Measurements from ENCODE around the gene SELPLG. TPM values are rescaled to one million over a fixed set of nuclear protein-coding genes. Genes with fewer than 3 reads are reported as not detected.
A peak's percentile ranks its signal among the peaks of the same experiment; 100 is the strongest.
"Not testable (repeated sequence)": the region's sequence is repeated elsewhere in the genome, so short reads cannot be mapped to it uniquely, and the experiment has no call there.

Gene SELPLG
- total RNA-seq, 2 donors from 2014 or later: 4.5 to 12.5 TPM

DNA sequence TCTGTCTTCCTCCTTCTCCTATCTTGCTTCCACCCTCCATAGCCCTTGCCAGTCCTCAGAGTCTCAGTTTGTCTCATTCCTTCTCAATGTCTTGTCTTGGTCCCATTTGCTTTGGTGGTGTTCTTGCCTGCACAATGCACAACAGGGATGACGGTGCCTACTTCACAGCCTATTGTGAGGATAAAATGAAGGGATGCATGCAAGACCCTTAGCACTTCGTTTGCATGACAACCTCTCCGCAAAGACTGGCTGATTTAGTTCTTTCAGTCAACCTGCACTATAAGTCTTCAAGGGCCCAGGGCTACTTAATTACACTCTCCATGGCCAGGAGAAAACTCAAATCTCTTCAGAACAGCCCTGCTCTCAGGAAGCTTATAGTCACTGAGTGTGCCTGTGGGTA lies 8.5 kb downstream of the SELPLG start:
- no peak for ATAC-seq
- DNase-seq: no peak
- intact Hi-C loops (cut with DNase I): no loop called here

GRCh38 chr12:108623577-108623976 lies 10.1 kb downstream of the SELPLG start:
- ATAC-seq (no peak), DNase-seq (no peak)
- intact Hi-C loops (cut with DNase I): no loop called here

DNA sequence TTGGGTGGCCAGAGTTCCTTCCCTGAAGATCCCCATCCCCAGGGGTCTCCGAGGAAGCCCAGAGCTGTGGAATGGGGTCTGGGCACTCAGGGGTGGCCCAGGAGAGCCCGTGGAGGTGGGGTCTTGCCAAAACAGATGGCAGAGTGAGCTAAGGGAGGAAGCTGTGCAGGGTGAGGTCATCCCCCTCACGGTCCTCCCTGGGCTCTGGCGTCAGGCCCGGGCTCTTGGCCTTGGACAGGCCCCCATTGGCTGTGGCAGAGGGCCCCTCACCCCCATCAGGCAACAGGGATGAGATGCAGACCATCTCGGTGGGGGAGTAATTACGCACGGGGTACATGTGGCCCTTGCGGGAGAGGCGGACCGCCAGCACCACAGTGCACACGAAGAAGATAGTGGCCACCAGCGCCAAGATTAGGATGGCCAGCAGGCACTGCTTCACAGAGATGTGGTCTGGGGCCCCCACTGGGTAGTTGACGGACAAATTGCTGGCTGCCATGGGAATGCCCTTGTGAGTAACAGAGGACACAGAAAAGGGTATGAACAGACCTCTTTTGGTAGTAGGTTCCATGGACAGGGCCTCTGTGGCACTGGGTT lies 10.7 kb downstream of the SELPLG start:
- DNase-seq: no peak
- peak in 1 of 2 donors; percentile 3 for ATAC-seq
- intact Hi-C loops (cut with DNase I): no loop called here

GRCh38 chr12:108622421-108622820 lies 11.3 kb downstream of the SELPLG start:
- intact Hi-C loops (cut with DNase I): no loop called here
- ATAC-seq (peak in 1 of 2 donors; percentile 64), DNase-seq (peak; percentile 40)

DNA sequence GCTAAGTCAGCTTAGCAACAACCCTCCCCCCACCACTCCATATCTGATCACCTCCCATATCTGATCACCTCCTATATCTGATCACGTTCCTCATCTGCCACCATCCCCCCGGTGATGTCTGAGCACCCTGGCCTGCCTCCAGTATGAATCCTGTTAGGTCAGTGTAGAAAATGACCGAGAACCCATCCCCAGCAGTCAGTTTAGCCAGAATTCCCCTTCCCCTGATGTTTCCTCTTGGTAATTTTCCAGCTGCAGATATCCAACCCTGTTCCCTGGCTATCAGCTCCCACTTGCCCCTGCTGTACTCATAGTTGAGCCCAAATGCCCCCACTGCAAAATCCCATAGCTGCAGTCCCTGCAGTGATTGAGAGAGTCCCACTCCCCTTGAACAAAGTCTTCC lies 12.5 kb downstream of the SELPLG start:
- DNase-seq: no peak
- ATAC-seq: no peak
- intact Hi-C loops (cut with DNase I): no loop called here

DNA sequence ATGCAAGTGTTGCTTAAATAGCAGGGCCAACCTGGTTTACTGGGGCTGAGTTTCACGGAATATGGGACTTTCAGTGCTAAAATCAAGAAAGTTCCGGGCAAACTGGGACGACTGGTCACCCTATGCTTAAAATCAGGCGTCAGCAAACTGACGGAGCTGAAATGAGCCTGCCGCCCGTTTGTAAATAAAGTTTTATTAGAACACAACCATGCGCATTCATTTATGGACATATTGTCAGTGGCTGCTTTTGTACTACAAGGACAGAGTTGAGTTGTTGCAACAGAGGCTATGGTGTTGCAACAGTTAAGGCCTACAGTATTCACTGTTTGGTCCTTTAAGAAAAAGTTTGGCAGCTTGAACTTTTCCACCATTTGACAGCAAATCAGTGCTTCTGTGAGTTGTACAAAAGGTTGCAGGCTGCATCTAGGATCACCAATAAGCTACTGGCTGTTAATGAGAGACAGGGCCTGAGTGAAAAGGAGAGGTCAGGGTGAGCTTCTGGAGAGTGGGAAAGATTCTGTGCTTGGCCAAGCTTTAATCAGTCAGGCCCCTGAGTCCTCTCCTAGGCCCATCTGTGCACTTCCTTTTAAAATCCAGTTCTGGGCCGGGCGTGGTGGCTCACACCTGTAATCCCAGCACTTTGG lies 13.3 kb downstream of the SELPLG start:
- ATAC-seq (peak in 1 of 2 donors; percentile 5), DNase-seq (no peak)
- intact Hi-C loops (cut with DNase I): no loop called here

GRCh38 chr12:108619369-108620160 lies 14.1 kb downstream of the SELPLG start:
- intact Hi-C loops (cut with DNase I): loop anchor here in 1 of 2 donors (5.0 kb wide), 1 partner anchor 52 kb away; no protein-coding TSS in a partner anchor
- ATAC-seq (no peak), DNase-seq (no peak)

DNA sequence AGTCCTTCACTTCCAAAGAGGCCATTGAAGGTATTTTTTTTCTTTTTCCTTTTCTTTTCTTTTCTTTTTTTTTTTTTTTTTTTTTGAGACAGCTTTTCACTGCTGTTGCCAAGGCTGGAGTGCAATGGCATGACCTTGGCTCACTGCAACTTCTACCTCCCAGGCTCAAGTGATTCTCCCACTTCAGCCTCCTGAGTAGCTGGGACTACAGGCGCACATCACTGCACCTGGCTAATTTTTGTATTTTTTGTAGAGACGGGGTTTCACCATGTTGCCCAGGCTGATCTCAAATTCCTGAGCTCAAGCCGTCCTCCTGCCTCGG lies 14.8 kb downstream of the SELPLG start:
- not testable (repeated sequence) for ATAC-seq, DNase-seq
- intact Hi-C loops (cut with DNase I): loop anchor here (1.0 to 5.0 kb wide), 2 partner anchors 52 to 56 kb away; no protein-coding TSS in a partner anchor

DNA sequence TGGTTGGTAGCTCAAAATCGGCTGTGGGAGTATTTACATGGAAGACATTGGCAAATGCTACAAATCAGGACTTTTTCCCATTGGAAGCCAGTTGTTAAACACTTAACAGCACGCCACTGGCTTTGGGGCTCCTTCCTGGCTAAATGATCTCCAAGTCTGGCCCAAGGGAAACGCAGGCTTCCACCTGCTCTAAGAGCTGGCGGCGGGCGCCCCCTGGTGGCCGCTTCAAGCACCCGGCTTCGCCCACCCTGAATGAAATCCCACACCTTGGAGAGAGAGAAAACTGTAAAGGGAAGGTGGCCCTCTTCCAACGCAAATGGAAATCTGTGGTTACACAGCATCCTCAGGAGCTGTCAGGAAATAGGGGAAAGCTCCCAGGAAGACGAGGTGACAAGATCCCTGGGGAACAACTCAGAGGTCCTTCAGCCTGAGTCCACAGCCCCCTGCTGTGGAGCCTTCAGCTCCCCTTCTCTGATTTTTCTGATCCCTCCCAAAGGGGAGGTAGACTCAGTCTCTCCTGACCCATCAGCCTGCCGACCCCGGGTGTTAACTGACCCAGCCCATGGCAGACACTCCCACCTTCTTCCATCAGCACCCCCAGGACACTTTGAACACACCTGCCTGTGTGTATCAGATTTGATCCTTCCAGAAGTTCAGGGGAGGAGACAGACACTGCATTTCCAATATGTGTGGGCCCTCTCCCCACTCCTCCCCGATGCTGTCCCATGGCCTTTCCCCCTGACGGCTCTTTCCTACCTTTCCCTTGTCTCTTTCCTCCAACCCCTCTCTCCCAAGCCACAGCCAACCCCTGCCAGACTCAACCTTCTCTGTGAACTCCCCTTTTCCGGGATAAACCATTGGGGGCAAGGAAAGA lies 15.4 kb downstream of the SELPLG start:
- intact Hi-C loops (cut with DNase I): loop anchor here (1.0 to 5.0 kb wide), 2 partner anchors 51 to 55 kb away; no protein-coding TSS in a partner anchor
- peak; percentile 84 for DNase-seq

DNA sequence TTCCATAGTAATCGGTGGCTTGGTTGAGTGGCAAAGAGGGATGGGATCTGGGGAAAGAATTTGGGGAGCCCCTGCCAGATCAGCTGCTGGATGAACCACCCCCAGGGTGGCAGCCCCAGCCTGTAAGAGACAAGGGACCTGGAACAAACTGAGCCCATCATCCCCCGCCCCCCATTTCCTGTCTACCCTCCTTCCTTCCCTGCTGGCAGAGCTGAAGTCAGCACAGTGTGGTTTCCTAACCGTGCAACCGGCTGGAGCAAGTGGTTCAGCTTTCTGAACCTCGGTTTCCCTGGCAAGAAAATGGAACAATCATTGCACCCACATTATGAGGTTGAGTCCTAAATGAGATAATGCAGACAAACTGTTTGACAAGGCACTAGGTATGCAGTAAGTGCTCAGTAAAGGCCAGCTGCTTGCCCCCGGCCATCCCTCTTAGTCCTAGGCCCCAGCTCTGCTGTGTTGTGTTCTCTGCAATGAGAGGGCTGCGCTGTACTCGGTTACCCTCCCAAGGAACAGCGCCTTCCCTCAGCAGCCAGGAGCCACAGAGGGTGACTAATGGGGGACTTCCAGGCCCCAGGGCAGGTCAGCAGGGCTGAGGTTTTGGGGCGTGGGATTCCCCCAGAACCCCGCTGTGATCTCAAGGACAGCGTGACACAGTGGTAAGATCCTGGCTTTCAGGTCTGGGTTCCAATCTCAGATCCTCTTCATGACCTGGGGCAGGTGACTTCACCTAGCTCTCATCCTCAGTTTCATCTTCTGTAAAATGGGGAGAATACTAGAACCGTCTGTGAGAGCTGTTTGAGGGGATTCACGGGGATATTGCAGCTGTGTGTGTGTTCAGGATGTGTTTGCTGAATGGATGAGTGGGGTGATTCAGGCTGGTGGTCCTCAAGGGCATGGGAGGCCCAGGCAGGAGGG lies 16.5 kb downstream of the SELPLG start:
- intact Hi-C loops (cut with DNase I): loop anchor here in 1 of 2 donors (5.0 kb wide), 1 partner anchor 50 kb away; no protein-coding TSS in a partner anchor
- peak; percentile 46 for DNase-seq
- ATAC-seq: peak in 1 of 2 donors; percentile 35

More for the DNA sequence above, 15.4 kb downstream of the SELPLG start:
- ATAC-seq: peak; percentile 85 to 90

DNA sequence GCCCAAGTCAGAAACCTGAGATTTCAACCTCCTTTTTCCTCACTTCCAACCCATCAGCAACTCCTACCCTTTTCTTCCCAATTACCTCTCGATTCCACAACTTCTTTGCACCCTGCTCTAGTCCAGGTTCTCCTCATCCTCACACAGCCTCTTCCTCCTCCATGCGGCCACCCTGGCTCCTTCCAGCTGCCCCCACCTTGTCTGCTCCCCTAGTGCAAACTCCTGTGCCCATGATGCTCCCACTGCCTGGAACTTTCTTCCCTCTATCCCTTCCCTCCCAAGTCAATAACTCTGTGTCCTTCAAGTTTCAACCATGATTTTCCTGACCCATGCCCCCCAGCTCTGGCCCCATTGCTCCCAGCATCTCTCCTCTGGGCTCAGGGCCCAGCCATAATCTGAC lies 17.3 kb downstream of the SELPLG start:
- ATAC-seq (no peak), DNase-seq (no peak)
- intact Hi-C loops (cut with DNase I): loop anchor here in 1 of 2 donors (5.0 kb wide), 1 partner anchor 49 kb away; no protein-coding TSS in a partner anchor

- intact Hi-C loops (cut with DNase I): loop anchor here in 1 of 2 donors (5.0 kb wide), 1 partner anchor 49 kb away; no protein-coding TSS in a partner anchor
- no peak for ATAC-seq
- no peak for DNase-seq
These were observed 17.8 kb downstream of the SELPLG start for GRCh38 chr12:108615918-108616317.

- ATAC-seq: no peak
- intact Hi-C loops (cut with DNase I): loop anchor here in 1 of 2 donors (5.0 kb wide), 1 partner anchor 47 kb away; no protein-coding TSS in a partner anchor
- DNase-seq: no peak
These were observed 19.1 kb downstream of the SELPLG start for GRCh38 chr12:108614639-108615038.

DNA sequence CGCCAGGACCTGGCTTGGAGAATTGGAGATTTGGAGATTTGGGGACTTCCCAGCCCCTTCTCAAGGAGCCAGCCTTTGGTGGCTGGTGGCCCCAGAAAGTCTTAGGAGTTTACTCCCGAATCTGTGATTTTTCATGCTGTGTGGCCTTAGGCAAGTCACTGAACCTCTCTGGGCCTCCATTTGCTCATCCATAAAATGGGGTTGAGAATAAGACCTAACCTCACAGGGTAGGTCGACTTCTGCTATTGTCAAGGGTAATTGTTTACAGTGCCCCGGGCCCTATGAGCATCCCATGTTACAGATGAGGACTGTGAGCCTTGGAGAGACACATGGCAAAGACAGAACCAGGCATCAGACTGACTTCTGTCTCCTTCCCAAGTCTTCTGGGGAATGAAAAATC lies 19.7 kb downstream of the SELPLG start:
- DNase-seq: no peak
- ATAC-seq: no peak
- intact Hi-C loops (cut with DNase I): no loop called here

DNA sequence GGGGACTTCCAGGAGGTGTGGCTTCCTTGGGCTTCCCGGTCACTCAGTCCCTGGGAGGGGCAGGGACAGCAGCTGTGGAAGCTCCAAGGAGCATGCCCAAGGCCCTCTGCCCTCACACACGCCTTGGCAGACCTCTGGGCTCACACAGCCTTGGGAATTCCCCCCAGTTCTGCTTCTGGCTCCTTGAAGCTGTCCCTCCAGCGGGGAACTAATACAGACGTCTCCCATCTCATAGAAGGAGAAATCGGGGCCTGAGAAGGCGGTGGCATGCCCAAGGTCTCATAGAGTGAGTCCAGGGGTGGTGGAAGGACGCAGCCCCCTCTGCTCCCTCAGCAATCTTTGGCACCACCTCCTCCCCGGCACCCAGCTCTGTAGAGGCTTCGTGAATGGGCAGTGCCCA lies 20.1 kb downstream of the SELPLG start:
- intact Hi-C loops (cut with DNase I): no loop called here
- no peak for ATAC-seq
- no peak for DNase-seq

- DNase-seq: no peak
- intact Hi-C loops (cut with DNase I): no loop called here
- no peak for ATAC-seq
These were observed 20.9 kb downstream of the SELPLG start for GRCh38 chr12:108612788-108613282.

DNA sequence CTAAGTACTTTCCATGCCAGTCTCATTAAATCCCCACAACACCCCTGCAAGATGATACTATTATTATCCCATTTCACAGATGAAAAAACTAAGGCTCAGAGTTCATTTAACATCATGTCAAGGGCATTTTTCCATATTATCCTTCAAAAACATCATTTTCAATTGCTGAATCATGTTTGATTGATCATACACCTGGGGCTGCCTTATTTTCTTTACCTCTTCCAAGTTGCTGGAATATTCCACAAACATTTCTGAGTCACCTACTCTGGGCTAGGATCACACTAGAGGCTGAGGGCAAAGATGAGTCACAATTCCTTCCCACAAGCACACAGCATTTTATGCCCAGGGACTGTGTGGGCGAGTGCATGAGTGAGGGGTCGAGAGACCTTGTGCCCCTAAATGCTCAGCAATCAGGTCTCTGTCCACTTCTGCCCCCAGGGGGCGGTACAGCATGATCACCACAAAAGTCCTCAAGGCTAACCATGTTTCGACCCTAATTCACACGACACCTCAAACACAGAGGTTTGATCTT lies 21.7 kb downstream of the SELPLG start:
- ATAC-seq (peak in 1 of 2 donors; percentile 21), DNase-seq (no peak)
- intact Hi-C loops (cut with DNase I): no loop called here

Measured in left cardiac atrium (tissue), 4 donors.